GM18870 (cell line): ENCODE data around the gene LAPTM4A.
"Not testable (repeated sequence)": the region's sequence is repeated elsewhere in the genome, so short reads cannot be mapped to it uniquely, and the experiment has no call there.

Experiments used
- ATAC-seq: cut with Tn5 transposase; IDR thresholded peaks from one replicate; pipeline ENCODE4 v1.9.1; 2021; ENCODE audit warnings: moderate library complexity; ENCODE audit not compliant: unreplicated experiment

The LAPTM4A gene

GRCh38 chr2:20077411-20077940 lies 26.0 kb upstream of the LAPTM4A start:
- ATAC-seq: no peak

GRCh38 chr2:20076757-20077156 lies 25.3 kb upstream of the LAPTM4A start:
- no peak for ATAC-seq

- no peak for ATAC-seq
Measured at GRCh38 chr2:20074901-20075300, 23.5 kb upstream of the LAPTM4A start.

- not testable (repeated sequence) for ATAC-seq
Measured at GRCh38 chr2:20074046-20074648, 22.7 kb upstream of the LAPTM4A start.

GRCh38 chr2:20073460-20073859 lies 22.0 kb upstream of the LAPTM4A start:
- ATAC-seq: no peak

- no peak for ATAC-seq
Measured at GRCh38 chr2:20072436-20073158, 21.2 kb upstream of the LAPTM4A start.

GRCh38 chr2:20071397-20072383 lies 20.3 kb upstream of the LAPTM4A start:
- ATAC-seq: no peak

- ATAC-seq: no peak
Measured at GRCh38 chr2:20069756-20070155, 18.3 kb upstream of the LAPTM4A start.

GRCh38 chr2:20067992-20068584 lies 16.7 kb upstream of the LAPTM4A start:
- ATAC-seq: no peak

- no peak for ATAC-seq
Measured at GRCh38 chr2:20065885-20066602, 14.6 kb upstream of the LAPTM4A start.

- ATAC-seq: no peak
Measured at GRCh38 chr2:20064841-20065240, 13.4 kb upstream of the LAPTM4A start.

- no peak for ATAC-seq
Measured at GRCh38 chr2:20064421-20064820, 13.0 kb upstream of the LAPTM4A start.

GRCh38 chr2:20062615-20063545 lies 11.5 kb upstream of the LAPTM4A start:
- ATAC-seq: no peak

- ATAC-seq: no peak
Measured at GRCh38 chr2:20061940-20062339, 10.5 kb upstream of the LAPTM4A start.

GRCh38 chr2:20061476-20061875 lies 10.0 kb upstream of the LAPTM4A start:
- ATAC-seq: no peak

- ATAC-seq: no peak
Measured at GRCh38 chr2:20060106-20060505, 8.7 kb upstream of the LAPTM4A start.

- ATAC-seq: no peak
Measured at GRCh38 chr2:20057268-20057667, 5.8 kb upstream of the LAPTM4A start.

- no peak for ATAC-seq
Measured at GRCh38 chr2:20054931-20055330, 3.5 kb upstream of the LAPTM4A start.

- ATAC-seq: no peak
Measured at GRCh38 chr2:20054119-20054518, 2.7 kb upstream of the LAPTM4A start.
